ENCODE measurements around the gene CUL1.

Gene CUL1

DNA sequence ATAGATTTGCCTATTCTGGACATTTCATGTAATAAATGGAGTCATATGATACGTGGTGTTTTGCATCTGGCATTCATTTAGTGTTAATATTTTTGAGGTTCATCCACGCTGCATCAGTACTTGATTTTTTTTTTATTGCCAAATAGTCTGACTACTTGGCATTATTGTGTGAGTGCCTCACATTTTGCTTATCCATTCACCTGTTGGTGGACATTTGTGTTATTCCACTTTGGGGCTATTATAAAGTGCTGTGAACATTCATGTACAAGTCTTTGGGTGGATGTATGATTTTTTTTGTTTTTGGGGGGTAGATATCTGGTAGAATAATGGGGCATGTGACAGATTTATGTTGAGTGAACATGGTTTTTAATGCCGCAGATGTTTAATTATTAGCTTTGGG is 19.7 kb downstream of the CUL1 start:
- no peak for DNase-seq (ENCODE audit: low read depth)

GRCh38 chr7:148719753-148720152 is 21.1 kb downstream of the CUL1 start:
- no peak for DNase-seq (ENCODE audit: low read depth)

GRCh38 chr7:148720472-148720871 is 21.8 kb downstream of the CUL1 start:
- DNase-seq (ENCODE audit: low read depth) = no peak

DNA sequence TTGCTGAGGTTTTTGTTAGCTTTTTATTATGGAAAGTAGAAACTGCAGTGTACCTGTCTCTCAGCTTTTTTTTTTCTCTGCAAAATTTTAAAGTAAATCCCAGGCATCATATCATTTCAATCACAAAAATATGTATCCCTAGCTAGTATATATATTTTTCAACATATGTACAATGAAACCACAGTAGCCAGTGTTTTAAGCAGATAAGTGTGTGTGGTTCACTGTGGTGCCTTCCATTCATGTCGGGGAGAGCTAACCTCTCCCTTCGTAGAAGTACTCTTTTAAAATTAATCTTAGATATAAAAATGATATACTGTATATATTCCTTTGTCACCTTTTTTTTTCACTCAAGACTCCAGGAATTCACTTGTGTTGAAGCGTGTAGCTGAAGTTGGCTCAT is 22.7 kb downstream of the CUL1 start:
- DNase-seq (ENCODE audit: low read depth) = no peak

DNA sequence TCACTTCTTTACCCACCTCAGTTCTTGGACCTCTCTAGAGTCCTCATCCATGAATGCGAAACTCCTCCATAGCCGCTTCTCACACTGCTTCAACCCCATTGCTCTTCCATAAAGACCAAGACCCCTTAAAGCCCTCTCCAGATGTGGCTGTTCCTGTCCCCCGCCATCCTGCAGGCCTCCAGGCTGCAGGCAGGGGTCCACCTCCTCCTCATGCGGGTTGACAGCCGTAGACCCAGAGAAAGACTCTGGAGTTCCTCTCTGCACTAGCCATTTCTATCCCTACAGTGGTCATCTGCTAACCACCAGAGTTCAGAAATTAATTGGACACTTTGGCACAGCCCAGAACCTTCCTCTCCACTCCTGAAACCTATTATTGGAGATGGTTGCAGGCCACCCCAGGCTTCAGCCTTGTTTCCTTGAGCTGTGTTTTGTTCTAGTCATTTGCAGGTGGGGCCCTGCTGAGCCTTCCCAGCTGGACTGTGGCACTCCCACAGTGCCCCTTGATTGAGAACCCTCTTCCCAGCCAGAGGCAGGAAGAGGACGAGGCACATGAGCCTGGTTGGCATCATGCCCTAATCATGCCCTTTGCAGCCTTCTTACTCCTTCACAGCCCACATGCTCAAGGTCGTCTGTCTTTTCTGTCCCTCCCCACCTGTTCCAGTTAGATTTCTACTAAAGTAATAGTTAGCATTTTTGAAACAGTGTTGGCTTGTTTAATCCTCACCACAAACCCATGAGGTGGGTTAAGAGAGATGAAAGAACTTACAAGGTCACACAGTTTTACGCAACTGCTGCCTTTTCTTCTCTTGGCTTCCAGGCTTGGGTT is 23.9 kb downstream of the CUL1 start:
- DNase-seq (ENCODE audit: low read depth) = no peak

- no peak for DNase-seq (ENCODE audit: low read depth)
Measured at GRCh38 chr7:148723166-148723559, 24.5 kb downstream of the CUL1 start.

GRCh38 chr7:148723846-148724245 is 25.1 kb downstream of the CUL1 start:
- no peak for DNase-seq (ENCODE audit: low read depth)

DNA sequence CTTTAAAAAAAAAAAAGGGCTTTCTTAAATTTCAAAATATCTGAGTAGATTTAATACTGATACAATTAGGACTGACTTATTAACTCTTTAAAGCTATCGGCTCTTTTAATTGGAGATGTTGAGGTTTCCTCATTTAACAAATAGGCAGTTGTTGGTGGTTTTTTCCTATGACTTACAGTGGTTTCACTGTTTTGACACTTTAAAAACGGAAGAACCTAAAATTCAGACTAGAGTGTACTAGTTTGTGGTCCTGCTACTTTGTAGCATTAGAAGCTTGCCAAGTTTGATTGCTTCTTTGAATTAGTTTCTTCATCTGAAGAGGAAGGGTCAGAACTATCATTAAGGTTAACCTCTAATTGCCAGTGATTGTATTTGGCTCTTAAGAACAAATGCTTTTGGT is 27.7 kb downstream of the CUL1 start:
- DNase-seq (ENCODE audit: low read depth) = no peak

DNA sequence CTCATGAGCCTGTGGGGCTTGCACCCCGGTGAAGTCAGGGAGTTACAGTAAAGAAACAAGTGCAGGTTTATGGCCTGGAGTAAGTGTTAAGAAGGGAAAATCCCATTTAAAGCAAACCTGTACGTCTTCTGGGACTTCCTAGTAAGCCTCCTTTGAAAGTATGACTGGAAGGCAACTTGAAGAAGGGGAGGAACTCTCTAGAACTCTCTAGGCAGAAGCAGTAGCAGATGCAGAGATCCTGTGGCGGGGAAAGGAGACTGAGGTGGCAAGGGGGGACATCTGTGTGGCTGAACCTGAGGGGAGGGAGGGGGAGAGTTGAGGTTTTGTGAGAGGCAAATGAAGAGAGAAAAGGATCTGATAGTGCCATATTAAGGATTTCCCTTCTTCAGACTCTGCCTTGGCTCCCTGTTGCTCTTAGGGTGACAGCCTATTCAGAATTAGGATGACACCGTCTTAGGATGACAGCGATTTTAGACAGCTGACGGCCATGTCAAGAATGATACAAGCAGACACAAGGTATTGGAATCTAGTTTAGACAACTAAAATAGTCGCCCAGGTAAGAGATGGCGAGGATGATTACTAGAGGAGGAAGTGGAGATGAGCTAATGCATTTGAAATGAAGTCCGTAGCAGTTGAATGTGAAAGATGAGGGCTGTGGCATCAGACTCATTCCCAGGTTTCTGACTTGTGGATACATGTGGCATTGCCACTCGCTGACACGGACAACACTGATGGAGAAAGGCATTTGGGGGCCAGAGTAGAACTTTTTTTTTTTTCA is 29.0 kb downstream of the CUL1 start:
- DNase-seq (ENCODE audit: low read depth) = no peak

GRCh38 chr7:148729984-148730733 is 31.5 kb downstream of the CUL1 start:
- no peak for DNase-seq (ENCODE audit: low read depth)

- no peak for DNase-seq (ENCODE audit: low read depth)
Measured at GRCh38 chr7:148732862-148733261, 34.2 kb downstream of the CUL1 start.

DNA sequence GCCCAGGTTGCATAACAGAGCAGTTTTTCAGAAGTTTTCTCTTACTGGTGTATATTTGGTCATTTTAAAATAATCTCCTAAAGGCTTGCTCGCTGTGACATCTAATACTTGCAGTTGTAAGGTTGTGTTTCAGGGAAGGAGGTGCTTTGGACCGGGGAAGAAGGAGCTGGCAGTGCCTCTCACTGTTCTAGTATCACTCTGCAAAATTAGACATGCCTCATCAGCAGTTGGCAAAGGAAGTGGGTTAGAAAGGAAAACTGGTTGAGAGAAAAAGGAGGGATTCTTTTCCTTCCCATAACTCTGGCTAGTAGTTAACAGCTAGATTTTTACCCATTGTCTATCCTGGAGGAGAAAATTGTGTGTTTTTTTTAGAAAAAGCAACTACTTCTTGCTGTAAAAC is 34.8 kb downstream of the CUL1 start:
- DNase-seq (ENCODE audit: low read depth) = no peak

DNA sequence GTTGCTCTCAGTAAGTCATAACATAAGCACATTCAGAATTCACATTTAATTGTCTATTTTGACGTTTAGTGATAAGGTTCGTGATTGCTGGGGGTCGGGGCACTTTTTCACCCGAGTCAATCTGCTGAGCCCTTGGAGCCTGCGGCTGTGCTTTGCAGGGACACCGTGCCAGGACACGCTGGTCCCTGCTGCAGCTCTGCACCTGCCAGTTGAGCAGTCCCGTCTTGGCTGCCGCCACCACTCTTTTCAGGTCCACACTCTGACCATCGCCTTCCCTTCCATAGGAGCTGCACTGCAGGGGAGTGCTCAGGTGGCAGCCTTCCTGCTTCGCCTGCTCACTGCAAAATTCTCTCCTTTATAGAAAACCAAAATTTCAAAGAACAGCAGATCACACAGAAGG is 36.4 kb downstream of the CUL1 start:
- no peak for DNase-seq (ENCODE audit: low read depth)

DNA sequence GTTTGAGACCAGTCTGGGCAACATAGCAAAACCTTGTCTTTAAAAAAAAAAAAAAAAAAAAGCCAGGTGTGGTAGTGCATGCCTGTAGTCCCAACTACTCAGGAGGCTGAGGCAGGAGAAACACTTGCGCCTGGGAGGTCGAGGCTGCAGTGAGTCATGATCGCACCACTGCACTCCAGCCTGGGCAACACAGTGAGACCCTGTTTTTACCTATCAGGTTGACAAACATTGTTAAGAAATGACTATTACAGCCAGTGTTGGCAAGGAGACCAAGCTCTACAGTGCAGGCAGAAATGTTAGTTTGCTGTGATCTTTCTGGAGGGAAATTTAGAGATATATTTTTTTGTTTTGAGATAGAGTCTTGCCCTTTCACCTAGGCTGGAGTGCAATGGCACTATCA is 37.3 kb downstream of the CUL1 start:
- DNase-seq (ENCODE audit: low read depth) = no peak

DNA sequence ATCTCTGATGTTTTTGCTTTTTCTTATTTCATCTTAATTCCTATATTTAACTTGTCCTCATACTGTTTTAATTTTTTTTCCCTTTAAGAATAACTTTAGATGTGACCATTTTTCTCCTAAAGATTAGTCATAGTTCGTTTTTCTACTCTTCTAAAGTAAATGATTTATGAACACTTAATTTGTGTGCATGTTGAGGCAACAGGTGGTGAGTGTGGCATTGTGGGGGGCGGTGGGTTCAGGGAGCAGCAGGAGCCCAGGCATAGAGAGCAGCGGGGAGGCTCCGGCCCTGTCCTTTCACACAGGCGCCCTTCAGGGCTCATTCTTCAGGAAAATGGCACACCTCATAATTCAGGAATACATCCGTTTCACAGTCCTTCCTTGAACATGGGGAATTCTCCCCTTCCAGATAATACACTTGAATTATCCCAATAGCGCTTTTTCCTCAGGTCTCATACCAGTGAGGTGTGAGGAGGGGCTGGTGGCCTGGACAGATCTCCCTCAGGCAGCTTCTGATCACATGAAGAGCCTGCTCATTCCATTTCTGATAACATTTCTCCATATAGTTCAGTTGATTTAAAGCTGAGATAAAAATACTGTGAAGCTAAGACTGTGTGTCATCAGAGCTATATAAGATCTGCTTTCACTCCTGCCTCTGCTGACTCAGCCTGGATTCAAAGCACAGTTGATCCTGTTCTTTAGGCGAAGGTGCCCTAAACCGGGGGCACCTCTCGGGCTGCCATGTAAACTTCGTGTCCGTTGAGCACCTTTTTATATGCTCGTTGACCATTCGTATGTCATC is 40.2 kb downstream of the CUL1 start:
- no peak for DNase-seq (ENCODE audit: low read depth)

- no peak for DNase-seq (ENCODE audit: low read depth)
Measured at GRCh38 chr7:148746135-148746534, 47.4 kb downstream of the CUL1 start.

DNA sequence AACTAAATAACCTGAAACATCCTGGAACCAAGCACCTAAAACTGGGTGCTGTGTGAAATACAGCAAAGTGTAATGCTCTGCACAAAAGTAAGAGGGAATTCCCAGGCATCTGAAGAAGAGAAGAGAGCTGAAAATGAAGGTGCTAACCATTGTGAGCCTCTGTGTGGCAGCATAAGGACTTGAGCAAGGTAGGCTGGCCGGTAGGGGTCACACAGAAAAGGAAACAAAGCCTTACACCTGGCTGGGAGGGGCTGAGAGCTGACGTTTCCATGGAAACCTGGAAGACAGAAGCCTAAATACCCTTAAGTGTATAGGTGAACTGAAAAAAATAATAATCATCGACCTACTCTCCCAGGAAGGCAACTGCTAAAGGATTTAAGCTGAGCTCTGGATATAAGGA is 48.6 kb downstream of the CUL1 start:
- DNase-seq (ENCODE audit: low read depth) = no peak

DNA sequence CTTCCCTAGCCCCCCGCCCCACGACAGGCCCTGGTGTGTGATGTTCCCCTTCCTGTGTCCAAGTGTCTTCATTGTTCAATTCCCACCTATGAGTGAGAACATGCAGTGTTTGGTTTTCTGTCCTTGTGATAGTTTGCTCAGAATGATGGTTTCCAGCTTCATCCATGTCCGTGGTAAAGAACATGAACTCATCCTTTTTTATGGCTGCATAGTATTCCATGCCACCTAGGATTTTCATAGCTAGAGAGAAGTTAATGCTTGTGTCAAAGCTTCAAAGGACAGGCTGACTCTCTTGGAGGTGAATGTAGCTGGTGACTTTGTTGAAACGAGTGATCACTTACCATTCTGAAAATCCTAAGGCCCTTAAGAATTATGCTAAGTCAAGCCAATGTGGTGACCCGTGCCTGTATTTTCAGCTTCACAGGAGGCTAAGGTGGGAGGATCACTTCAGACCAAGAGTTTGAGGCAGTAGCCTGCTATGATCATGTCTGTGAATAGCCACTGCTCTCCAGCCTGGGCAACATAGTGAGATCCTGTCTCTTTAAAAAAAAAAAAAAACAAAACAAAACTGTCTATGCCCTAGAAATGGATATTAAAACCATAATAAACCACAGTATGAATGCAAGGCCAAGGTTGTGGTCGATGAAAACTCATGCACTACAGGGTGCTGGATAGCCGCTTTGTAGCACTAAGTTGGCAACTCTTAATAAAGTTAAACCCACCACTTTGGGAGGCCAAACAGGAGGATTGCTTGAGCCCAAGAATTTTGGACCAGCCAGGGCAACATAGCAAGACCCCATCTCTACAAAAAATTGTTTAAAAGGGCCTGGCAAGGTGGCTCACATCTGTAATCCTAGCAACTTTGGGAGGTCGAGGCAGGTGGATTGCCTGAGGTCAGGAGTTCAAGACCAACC is 52.0 kb downstream of the CUL1 start:
- DNase-seq (ENCODE audit: low read depth) = no peak

DNA sequence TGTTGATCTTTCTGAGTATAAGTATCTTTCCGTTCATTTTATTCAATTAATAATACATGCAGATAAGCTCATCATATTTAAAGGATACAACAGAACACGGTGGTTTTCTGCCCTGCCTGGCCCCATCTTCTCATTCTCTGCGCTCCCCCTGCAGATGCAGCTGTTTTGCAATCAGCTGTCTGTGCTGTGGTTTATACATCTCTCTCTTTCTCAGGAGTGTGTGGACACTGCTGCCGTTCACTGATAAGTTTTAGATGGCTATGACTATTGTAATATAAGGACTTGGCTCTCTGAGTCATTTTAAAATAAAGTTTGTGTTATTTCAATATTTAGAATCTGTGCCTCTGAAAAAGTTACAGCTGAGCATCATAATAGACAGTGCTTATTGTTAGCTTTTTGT is 54.5 kb downstream of the CUL1 start:
- no peak for DNase-seq (ENCODE audit: low read depth)

DNA sequence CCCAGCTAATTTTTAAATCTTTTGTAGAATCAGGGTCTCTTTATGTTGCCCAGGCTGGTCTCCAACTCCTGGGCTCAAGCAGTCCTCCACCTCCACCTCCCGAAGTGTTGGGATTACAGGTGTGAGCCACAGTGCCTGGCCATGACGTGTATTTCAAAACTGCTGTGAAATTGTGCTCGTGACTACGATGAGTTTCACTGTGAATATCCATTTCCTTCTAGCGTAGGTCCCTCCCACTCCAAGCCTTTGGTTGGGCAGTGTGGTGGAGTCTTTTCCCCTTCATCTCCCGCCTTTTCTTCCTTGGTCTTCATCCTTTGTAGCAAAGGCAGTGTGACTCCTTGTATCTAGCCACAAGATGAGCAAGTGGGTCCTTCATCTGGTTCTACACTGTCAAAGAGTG is 56.2 kb downstream of the CUL1 start:
- no peak for DNase-seq (ENCODE audit: low read depth)
